Measurements from ENCODE around the gene CDH13. TPM values are rescaled to one million over a fixed set of nuclear protein-coding genes. Genes with fewer than 3 reads are reported as not detected.

CDH13 gene
- total and polyA plus RNA-seq, 2 of the 8 experiments (the other 6 are each of a cell fraction or from before 2014, with no cell fraction given) = 2.3 to 2.4 TPM

DNA sequence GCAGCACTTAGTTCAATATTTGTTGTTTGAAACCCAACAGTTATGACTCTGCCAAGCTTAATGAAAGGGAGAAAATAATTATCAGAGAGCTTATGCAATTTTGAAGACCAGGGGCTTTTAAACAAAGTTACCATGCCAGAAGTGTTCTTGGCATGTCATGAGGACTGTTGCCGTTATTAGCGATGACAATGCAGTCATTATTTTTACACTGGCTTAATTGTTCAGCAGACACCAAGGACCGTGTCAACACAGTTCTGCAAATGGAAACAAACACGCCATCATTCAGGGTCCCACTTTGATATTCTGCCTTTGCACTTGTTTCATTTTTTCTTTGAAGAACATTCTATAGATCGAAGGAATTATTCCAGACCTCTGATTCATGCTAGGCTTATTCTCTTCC, 518.5 kb downstream of the CDH13 start:
- H2BK20ac ChIP-seq (ENCODE audit: low read length) = no peak overlapping the region
- no peak overlapping the region for H2BK12ac ChIP-seq (ENCODE audit: low read depth, low read length)
- H3K23me2 ChIP-seq (ENCODE audit: low read depth, low read length) = no peaks in the 10 kb centered on the region
- ChIA-PET CTCF (ENCODE audit: partially characterized antibody) (no interaction called here), POLR2A (ENCODE audit: partially characterized antibody) (no interaction called here)
- no peak overlapping the region for H3K56ac ChIP-seq (replicated peaks; ENCODE audit: insufficient read length, low read depth, low read length)
- H3K79me1 ChIP-seq (ENCODE audit: low read depth, low read length) = no peaks in the 10 kb centered on the region
- no peak overlapping the region for H3K4me3 ChIP-seq (ENCODE audit: extremely low read depth in 1 of 4, insufficient read depth in 2 of 4, low read depth in 3 of 4, low read length in 4 of 4)
- H4K20me1 ChIP-seq (replicated peaks in 1 of 2; ENCODE audit: control insufficient read depth in 1 of 2, insufficient read depth in 2 of 2, low read length in 2 of 2) = no peaks in the 10 kb centered on the region
- no peak overlapping the region for H3K9ac ChIP-seq (replicated peaks in 1 of 4; ENCODE audit: extremely low read depth in 1 of 4, low read depth in 3 of 4, low read length in 3 of 4)
- no peak overlapping the region for H4K8ac ChIP-seq (ENCODE audit: extremely low read depth, insufficient read depth, low read length)
- FAIRE-seq = no peak
- no peak overlapping the region for H2BK5ac ChIP-seq (ENCODE audit: low read depth, low read length)
- DNase-seq (ENCODE audit: low read depth in 1 of 2, low spot score in 2 of 2) = no peak
- no peak overlapping the region for H3K4me2 ChIP-seq (ENCODE audit: insufficient read depth in 1 of 2, low read depth in 2 of 2, low read length in 2 of 2)
- H3K4ac ChIP-seq (replicated peaks; ENCODE audit: insufficient read length, low read depth, low read length) = no peak overlapping the region
- no peak overlapping the region for H4K91ac ChIP-seq (replicated peaks; ENCODE audit: insufficient read length, low read length)
- no peak overlapping the region for H2AFZ ChIP-seq (ENCODE audit: low read length)
- H4K5ac ChIP-seq (ENCODE audit: insufficient read length, low read depth, low read length) = no peak overlapping the region
- no peak overlapping the region for H3K23ac ChIP-seq (ENCODE audit: insufficient read length)
- H3K9me3 ChIP-seq (ENCODE audit: insufficient read depth in 2 of 2, low read depth in 1 of 2, low read length in 1 of 2) = no peaks in the 10 kb centered on the region
- H3K18ac ChIP-seq (ENCODE audit: extremely low read depth, low read length) = no peak overlapping the region
- H3K36me3 ChIP-seq (ENCODE audit: control insufficient read depth in 2 of 4, insufficient read depth in 4 of 4, low read length in 3 of 4) = no peaks in the 10 kb centered on the region
- H2AK5ac ChIP-seq (ENCODE audit: low read depth, low read length) = no peak overlapping the region
- H3K27me3 ChIP-seq (replicated peaks in 1 of 4; ENCODE audit: control insufficient read depth in 3 of 4, extremely low read depth in 1 of 4, insufficient read depth in 3 of 4, low read length in 3 of 4) = no peaks in the 10 kb centered on the region
- no peak overlapping the region for H2BK15ac ChIP-seq (ENCODE audit: low read length)
- no peak overlapping the region for H3K27ac ChIP-seq (ENCODE audit: low read depth, low read length)
- no peaks in the 10 kb centered on the region for H3K79me2 ChIP-seq (ENCODE audit: control insufficient read depth in 1 of 2, insufficient read depth in 2 of 2, low read length in 2 of 2)
- no peak overlapping the region for H3K14ac ChIP-seq (ENCODE audit: insufficient read length)
- WGBS, 2 experiments (ENCODE audit: extremely low coverage in 1 of 2, insufficient coverage in 1 of 2, insufficient read length in 1 of 2, insufficient replicate concordance in 2 of 2, low coverage in 1 of 2, low lambda C conversion rate in 2 of 2, missing lambda C conversion rate in 1 of 2) = 92% methylated on average over 5 of the region's 5 CpGs; no CpG with 5 or more reads in 1 of the 2 experiments
- no peaks in the 10 kb centered on the region for H3K4me1 ChIP-seq (replicated peaks in 1 of 4; ENCODE audit: control insufficient read depth in 3 of 4, insufficient read depth in 4 of 4, low read length in 3 of 4)
- no peak overlapping the region for H2BK120ac ChIP-seq (replicated peaks; ENCODE audit: low read depth, low read length)
- TF ChIP-seq RAD21 (IDR thresholded peaks at IDR 0.05 in 1 of 2, conservative IDR thresholded peaks at IDR 0.05 in 1 of 2; ENCODE audit: low read depth in 2 of 2, low read length in 2 of 2) (no peak), TAF7 (optimal IDR thresholded peaks at IDR 0.05; ENCODE audit: borderline replicate concordance, low read depth, low read length) (no peak), SIX5 (IDR thresholded peaks at IDR 0.05; ENCODE audit: low read depth, low read length) (no peak), EGR1 (IDR thresholded peaks at IDR 0.05; ENCODE audit: borderline replicate concordance, low read depth, low read length) (no peak), ZNF274 (IDR thresholded peaks at IDR 0.05; ENCODE audit: borderline replicate concordance, extremely low read depth, low read length) (no peak), MAFK (IDR thresholded peaks at IDR 0.05; ENCODE audit: low read depth, low read length) (no peak), POLR2AphosphoS5 (IDR thresholded peaks at IDR 0.05; ENCODE audit: low read depth, low read length) (no peak), KDM1A (IDR thresholded peaks at IDR 0.05; ENCODE audit: borderline replicate concordance, low read length) (no peak), ATF2 (IDR thresholded peaks at IDR 0.05; ENCODE audit: low read length) (no peak), BRCA1 (IDR thresholded peaks at IDR 0.05; ENCODE audit: low read depth, low read length) (no peak), CHD1 (IDR thresholded peaks at IDR 0.05; ENCODE audit: low read depth, low read length) (no peak)
- TF ChIP-seq, protein P1, sequence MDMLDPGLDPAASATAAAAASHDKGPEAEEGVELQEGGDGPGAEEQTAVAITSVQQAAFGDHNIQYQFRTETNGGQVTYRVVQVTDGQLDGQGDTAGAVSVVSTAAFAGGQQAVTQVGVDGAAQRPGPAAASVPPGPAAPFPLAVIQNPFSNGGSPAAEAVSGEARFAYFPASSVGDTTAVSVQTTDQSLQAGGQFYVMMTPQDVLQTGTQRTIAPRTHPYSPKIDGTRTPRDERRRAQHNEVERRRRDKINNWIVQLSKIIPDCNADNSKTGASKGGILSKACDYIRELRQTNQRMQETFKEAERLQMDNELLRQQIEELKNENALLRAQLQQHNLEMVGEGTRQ (IDR thresholded peaks at IDR 0.05; ENCODE audit: low read length) = no peak
